RPMI8226 (cell line): ENCODE results near the gene STRA8.

Experiments
- DNase-seq: peaks from one replicate; pipeline ENCODE4 v3.0.0-alpha.2; 2015

The STRA8 gene

DNA sequence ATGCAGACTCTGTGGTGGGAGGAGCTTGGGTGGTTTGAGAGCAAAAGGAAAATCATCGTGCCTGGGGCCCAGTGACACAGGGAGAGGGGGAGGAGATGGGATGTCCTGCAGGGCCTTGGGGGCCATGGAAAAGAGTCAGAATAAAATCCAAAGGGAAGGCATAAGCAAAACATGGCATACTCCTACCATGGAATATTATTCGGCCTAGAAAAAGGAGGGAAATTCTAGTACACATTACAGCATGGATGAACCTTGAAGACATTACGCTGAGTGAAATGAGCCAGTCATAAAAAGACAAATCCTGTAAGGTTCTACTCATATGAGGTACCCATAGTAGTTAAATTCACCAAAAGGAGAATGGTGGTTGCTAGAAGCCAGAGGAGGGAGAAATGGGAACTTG, 38.7 kb downstream of the STRA8 start:
- DNase-seq = no peak

DNA sequence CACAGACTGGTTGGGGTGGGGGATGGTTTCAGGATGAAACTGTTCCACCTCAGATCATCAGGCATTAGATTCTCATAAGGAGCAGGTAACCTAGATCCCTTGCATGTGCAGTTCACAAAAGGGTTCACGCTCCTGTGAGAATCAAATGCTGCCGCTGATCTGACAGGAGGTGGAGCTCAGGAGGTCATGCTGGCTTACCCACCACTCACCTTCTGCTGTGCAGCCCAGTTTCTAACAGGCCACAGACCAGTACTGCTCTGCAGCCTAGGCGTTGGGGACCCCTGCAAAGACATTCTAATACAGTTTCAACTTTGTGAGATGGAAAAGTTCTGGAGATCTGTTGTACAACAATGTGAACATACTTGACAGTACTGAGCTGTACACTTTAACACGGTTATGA, 39.9 kb downstream of the STRA8 start:
- DNase-seq = no peak

DNA sequence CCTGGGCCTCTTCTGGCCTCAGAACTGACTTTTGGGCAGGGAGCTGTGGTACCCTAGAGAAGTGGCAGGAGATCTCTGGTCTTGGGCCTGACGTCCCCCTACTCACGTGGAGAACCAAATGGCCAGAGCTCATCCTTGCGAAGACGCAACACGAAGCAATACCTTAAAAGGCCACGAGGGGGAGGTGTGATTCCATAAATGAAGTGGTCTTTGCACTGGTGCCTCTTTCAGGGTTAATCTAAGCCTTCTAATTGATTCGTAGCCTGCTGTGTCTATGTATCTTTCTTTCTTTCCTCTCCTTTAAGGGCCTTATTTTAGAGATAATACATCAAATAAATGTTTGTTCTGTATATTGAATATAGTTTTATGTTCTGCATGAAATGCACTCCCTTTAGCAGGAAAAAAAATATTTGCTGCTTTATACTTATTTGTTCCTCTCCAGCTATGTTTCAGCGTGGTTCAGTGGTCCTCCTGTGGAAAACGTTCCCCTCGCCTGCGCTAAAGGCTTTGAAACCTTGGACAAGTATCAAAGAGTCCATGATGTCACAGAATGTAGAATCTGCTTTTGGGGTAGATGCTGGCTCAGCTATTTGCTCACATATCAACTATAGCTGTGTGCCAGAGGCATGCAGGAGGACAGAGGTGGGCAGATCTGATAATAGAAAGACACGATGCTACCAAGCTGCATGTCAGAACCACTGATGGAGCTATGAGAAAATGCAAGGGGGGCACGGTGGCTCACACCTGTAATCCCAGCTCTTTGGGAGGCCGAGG, 41.0 kb downstream of the STRA8 start:
- peak; percentile 84 for DNase-seq

DNA sequence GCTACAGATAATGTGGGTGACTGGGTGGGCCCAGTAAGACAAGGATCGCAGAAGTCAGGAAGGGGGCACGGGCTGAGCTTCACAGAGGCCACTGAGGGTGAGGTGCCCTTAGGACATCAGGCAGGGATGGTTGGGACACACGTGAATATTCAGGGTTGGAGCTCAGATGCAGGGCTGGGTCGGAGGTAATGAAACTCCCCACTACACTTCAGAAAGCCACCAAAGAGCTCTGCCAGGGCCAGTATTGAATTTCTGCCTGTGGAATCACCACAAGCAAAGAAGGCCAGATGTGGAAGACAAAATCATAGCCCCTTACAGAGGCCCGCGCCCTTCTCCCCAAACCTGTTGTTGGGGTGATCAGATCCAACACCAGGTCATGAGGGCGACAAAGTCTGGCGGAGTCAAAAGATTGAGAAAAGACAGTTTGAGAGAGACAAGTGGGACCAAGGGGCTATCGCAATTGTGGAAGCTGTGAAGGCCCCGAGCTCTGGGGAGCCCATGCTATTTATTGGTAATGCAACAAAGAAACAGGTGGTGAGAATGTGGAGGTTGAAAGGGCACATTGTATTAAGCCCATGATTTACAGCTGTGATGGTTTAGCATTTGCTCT, 42.4 kb downstream of the STRA8 start:
- DNase-seq = no peak

DNA sequence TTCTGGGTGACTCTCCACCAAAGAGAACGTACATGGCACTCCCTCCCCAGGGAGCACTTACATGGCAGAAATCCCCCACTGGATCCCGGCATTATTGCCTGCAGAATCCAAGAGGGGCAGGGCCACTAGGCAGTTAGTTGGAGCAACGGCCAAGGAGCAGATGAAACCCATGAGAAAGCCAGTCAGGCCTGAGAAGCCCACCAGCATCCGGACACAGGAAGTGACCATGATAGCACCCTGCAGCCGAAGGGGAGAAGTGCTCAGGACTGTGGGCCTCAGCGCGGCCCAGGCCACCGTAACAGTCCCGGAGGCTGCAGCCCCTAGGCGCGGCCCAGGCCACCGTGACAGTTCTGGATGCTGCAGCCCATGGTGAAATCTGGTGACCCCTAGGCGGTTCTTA, 43.5 kb downstream of the STRA8 start:
- DNase-seq = no peak

DNA sequence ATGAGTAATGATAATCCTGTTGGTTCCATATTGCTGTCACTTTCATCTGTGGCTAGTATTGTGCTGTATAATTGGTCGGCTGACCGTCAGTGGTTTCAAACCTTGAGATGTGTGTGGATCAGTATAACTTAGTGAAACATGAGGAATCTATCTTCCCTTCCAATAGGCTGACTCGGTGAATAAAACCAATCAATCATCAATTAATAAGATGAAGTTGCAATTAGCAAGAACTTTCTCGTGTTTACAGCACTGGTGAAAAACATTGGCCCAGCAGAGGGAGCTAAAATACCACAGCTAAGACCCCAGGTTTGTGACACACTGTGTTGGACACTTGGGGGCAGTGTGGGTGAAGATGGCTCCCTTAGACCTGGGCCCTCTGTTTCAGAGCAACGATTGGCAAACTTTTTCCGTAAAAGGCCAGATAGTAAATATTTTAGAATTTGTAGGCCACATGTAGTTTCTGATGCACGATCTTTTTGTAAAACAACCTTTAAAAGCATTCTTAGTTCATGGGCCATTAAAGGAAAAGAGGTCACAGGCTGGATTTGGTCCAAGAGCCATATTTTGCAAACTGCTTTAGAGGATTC, 47.8 kb downstream of the STRA8 start:
- DNase-seq = peak; percentile 91

DNA sequence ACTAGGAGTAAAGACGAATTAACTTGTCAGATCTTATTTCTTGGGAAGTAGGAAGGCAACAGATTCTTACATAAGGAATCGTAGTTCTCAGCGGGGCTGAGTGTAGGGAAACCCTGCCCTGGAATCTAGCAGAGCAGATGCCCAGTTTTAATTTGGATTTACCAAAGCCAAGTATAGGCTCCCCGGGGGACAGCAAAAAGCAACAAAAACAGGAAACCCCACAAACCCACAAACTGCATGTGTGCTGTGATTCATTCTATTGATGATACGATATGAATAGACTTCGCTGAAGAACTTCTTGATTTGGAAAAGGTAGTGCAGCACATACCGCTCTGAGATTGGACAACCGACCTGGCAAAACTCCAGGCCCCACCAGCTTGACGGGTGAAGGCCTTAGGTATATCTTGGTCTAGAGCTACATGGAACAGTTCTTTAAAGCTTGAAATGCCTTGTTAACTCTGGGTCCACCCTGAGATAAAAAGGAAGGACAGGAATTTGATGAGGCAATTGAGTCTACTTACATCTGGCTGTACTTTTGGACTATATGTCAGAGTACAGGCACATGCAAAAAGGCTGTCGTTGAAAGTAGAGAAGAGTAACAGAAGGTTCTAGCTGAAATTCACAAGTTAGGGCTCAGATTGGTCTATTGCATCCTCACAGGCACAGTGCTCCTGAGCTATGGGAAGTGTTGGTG, 49.1 kb downstream of the STRA8 start:
- DNase-seq = no peak

DNA sequence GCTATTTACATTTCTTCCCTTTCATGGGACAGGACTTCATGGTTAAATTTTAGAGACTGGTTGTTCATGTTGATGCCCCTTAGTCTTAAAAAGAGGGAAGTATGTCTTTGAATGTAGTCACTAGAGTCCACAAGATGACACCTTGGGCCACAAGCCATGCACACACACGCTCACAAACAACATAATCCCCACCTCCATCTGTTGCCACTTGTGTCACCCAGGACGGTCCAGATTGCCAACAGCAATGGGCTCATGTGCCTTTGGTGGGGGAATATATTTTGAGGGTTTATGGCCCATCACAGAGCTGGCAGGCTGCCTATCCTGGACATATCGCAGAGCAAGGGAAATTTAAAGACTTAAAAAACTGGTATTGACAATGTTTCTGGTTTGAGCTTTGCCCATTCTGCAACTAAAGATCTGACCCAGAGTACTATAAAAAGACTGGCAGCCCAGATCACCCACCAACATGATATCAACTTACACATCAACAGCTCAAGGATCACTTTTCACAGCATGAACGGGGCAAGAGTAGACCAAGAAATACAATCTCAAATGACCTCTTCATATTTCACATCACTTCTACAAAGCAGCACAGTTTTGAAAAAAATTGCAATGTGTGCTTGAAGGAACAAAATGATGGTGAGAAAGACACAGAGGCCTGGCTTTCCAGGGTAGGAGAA, 50.5 kb downstream of the STRA8 start:
- DNase-seq = no peak

DNA sequence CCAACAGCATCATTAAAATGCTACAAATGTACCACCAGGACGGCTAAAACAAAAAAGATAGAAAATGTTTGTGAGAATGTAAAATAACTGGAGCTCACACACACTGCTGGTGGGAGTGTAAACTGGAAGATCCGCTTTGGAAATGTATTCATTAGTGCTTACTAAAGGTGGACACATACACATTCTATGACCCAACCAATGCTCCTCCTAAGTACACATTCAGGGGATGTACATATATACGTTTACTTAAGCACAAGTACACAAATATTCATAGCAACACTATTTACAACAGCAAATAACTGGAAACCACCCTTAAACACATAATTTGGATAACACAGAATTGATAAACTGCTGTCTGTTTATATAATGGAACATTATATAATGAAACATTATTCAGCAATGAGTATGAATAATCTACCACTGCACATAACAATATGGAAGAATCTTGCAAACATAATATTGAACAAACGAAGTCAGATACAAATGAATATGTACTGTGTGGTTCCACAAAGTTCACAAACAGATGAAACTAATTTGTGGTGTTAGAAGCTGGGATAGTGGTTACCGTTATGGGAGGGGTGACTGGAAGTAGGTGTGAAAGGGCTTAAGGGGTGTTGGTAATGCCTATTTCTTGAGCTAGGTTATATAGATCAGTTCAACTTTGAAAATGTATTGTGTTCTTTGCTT, 52.1 kb downstream of the STRA8 start:
- no peak for DNase-seq

DNA sequence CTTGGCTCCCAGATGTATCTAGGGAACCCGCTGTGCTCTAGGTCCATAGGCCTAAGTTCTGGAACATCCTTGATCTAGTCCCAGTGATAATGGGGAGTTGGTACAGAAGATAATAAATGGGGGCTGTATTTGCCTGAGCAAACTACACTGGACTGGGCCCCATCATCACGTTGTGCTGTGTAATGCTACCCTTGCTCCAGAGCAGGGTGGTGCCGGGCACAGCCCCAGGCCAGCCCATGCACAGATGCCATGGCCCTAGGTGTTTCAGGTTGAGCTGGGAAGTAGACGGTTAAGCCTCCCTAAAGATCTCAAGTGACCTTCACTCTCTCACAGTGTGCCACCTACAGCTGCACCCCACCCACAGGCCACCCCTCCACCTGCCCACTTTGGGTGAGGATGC, 53.2 kb downstream of the STRA8 start:
- DNase-seq = no peak

DNA sequence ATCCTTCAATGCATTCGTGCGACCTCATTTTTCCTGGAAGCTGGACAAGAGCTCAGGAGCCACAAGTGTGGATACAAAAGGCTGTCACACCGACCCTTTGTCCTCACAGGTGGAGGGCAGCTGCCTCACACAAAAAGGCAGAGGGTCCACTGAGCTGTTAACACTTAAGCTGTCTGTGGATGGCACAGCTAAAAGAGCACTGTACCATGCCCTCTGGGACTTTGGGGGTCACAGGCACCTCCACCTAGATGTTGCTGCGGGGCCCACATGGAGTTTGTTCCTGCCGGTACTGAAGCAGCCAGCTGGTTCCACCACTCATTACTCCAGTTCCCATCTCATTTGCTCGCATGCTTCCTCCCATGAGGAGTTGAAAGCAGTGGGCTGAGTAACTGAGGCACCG, 57.0 kb downstream of the STRA8 start:
- DNase-seq = no peak

DNA sequence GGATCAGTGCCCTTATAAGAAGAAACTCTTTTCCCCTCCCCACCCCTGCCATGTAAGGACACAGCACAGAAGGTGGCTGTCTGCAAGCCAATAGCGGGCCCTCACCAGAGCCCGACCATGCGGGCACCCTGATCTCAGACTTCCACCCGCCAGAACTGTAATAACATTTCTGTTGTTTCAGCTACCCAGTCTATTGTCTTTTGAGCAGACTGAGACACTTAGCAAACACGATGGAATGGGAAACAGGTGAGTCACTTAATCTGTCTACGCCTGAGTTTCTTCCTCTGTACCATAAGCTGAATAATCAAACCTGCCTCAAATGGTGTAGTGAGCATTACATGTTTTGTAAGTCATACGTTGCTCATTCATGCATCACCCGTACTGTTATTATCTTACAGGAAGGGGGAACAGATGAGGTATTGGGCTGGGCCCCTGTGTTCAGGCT, 58.2 kb downstream of the STRA8 start:
- no peak for DNase-seq

DNA sequence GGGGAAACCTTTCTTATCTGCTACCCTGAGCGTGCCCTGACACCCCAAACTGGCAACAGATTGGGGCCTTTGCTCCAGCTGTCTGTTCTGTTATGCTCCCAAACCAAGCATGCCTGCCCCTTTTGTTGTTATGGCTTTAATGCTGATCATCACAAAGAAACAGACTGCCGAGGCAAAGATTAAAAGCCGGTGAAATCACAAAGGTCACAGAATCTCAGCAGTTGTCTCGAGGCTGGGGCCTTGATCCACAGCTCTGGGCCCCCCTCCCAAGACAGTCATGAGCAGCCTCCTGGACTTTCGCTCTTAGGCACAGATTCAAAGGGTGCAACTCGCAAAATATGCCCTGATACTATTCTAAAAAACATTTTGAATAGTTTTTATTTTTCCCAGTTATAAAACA, 65.6 kb downstream of the STRA8 start:
- DNase-seq = no peak

DNA sequence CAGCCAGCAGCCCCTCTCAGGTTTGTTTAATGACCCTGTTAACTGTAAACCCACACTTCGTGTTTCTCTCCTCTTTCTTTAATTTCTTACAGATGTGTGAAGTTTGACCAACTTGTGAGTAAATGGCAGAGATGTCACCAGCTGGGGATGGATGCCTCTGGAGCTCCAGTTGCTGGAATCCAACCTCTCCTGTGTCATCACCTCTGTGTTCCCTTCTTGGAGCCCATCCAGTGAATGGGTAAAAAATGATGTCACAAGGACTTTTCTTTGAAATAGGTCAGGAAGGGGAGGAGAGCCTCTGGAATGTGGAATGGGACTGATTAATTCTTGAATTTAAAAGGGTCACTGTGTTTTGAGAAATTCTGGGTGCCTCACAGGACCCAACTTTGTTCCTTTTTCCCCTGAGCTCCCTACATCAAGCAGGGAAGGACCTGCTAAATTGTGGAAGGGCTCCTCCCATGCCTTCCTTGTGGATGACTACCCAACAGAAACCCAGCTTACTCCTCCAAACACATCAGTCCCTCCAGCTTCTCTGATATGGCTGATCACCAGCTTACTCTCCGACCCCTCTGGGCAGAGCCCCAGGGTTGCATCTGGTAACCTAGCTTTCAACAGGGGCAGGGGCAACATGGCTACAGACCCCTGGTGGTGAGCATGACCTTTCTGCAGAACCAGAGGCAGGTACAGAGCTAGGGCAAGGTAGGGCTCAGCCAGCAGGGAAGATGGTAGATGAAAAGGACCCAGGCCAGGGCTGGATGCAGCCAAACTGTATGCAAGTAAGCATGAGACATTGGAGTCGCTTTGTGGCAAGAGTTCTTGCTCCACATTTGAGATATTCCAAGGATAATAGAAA, 67.5 kb downstream of the STRA8 start:
- no peak for DNase-seq
